Transverse colon (tissue), 4 donors: ENCODE results near the gene SMARCA2. TPM values are rescaled to one million over a fixed set of nuclear protein-coding genes. Genes with fewer than 3 reads are reported as not detected.

ENCODE experiments used
- DNase-seq: peaks from one replicate; pipeline ENCODE4 v3.0.0-alpha.2; 2019
- H3K27ac ChIP-seq, 4 donors: fragments of 200-600 bp; sonication (generic); 2 replicates each; pipeline ENCODE4 v1.5.1; 2016 to 2018; ENCODE audit warnings: inconsistent platforms in 4 of 4
- H3K27me3 ChIP-seq: fragments of 200-600 bp; sonication (generic); 2 replicates; pipeline ENCODE4 v1.5.1; 2017; ENCODE audit warnings: inconsistent platforms
- H3K36me3 ChIP-seq, 4 donors: fragments of 200-600 bp; sonication (generic); 2 replicates each; pipeline ENCODE4 v1.5.1; 2017 to 2019; ENCODE audit warnings: inconsistent platforms in 4 of 4
- H3K4me1 ChIP-seq, 4 donors: fragments of 200-600 bp; sonication (generic); 2 replicates each; pipeline ENCODE4 v1.5.1; 2017 to 2020; ENCODE audit warnings: inconsistent platforms in 4 of 4
- H3K4me3 ChIP-seq, 4 donors: fragments of 200-600 bp; sonication (generic); 1 replicate in 1 of 4; 2 replicates in 3 of 4; pipeline versions ENCODE4 v1.5.1 to v1.6.1; 2017 to 2019; ENCODE audit warnings: inconsistent platforms in 4 of 4
- H3K9me3 ChIP-seq, 2 donors: fragments of 200-600 bp; sonication (generic); 2 replicates each; pipeline ENCODE4 v1.5.1; 2017 to 2019; ENCODE audit warnings: inconsistent platforms in 2 of 2
- CTCF ChIP-seq, 5 experiments: fragments of 200-600 bp in 3 of 5; fragments of 450-650 bp in 2 of 5; sonication (generic) in 3 of 5; IDR thresholded peaks; 1 replicate in 2 of 5; 2 replicates in 3 of 5; pipeline ENCODE4 v1.5.1; 2016 to 2017; ENCODE audit warnings: antibody characterized with exemption in 5 of 5, inconsistent platforms in 3 of 5, mild to moderate bottlenecking in 2 of 5, moderate library complexity in 1 of 5
- EP300 ChIP-seq: sonication (generic); formaldehyde crosslinking; IDR thresholded peaks from one replicate; pipeline ENCODE4 v1.6.1; 2017; ENCODE audit warnings: antibody characterized with exemption, low read depth
- POLR2A ChIP-seq: fragments of 450-650 bp; IDR thresholded peaks from one replicate; pipeline ENCODE4 v1.6.1; 2016; ENCODE audit warnings: antibody characterized with exemption, mild to moderate bottlenecking, moderate library complexity
- POLR2AphosphoS5 ChIP-seq, 3 donors: sonication (generic); formaldehyde crosslinking; IDR thresholded peaks; one replicate each; pipeline ENCODE4 v1.6.1; 2016; ENCODE audit warnings: antibody characterized with exemption in 3 of 3
- WGBS, 2 donors: methylation state at CpG; one replicate each; pipeline ENCODE4 v1.1.5; 2018; ENCODE audit warnings: low coverage in 1 of 2; 5-methylcytosine and 5-hydroxymethylcytosine counted together
- in situ Hi-C, 4 donors: fragments of 200-750 bp; cut with MboI; loops; one replicate each; pipeline versions ENCODE4 v1.15.0 to v1.15.1; 2017; ENCODE audit warnings: low sequenced_read_pairs in 3 of 4, low pct_ligation_motif_present in 1 of 4, low pct_unique_long_range_greater_than_20kb in 1 of 4
- intact Hi-C: fragments of 100-400 bp; cut with DNase I; formaldehyde crosslinking; loops from one replicate; pipeline ENCODE4 v1.15.1; 2023; ENCODE audit warnings: low total_unique reads
- total RNA-seq, 4 donors: library from RNA; depleted of rRNA; stranded (reverse); fragments of >200 nt; gene quantifications; one replicate each; pipeline ENCODE4 v1.1.0, GENCODE V29; 2016

SMARCA2 gene
- total RNA-seq, 4 donors from 2014 or later = 74.8 to 110 (median 92.4) TPM

DNA sequence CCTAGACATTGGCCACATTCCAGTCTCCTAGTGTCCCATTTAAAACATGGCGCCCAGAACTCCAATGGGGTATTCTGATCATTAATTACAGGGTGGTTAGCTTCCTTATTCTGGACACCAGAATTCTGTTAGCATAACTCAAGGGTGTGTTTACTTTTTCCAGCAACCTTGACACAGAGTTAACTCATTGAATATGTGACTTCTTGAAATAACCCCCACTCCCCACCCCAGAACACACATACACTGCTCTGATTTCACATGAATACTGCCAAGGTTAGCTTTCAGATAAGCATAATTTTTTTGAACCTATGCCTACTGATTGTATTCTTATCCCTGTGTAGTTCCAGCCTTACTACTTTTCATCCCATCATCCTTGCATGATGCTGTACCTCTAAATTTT lies 151.1 kb downstream of the SMARCA2 start:
- H3K9me3 ChIP-seq = no peaks in the 10 kb centered on the region
- intact Hi-C loops (no loop called here), in situ Hi-C loops (no loop called here)
- H3K36me3 ChIP-seq = peaks cover 0 to 22% (median 2%) of the 10 kb centered on the region in 4 donors
- H3K4me1 ChIP-seq = no peaks in the 10 kb centered on the region
- no peaks in the 10 kb centered on the region for H3K27me3 ChIP-seq
- H3K27ac ChIP-seq = no peak overlapping the region
- WGBS, 2 donors = 100% methylated on average over 1 of the region's 1 CpG; no CpG with 5 or more reads in 1 of the 2 donors
- TF ChIP-seq POLR2AphosphoS5 (IDR thresholded peaks at IDR 0.05) = no peak
- no peak for DNase-seq
- no peak overlapping the region for H3K4me3 ChIP-seq

DNA sequence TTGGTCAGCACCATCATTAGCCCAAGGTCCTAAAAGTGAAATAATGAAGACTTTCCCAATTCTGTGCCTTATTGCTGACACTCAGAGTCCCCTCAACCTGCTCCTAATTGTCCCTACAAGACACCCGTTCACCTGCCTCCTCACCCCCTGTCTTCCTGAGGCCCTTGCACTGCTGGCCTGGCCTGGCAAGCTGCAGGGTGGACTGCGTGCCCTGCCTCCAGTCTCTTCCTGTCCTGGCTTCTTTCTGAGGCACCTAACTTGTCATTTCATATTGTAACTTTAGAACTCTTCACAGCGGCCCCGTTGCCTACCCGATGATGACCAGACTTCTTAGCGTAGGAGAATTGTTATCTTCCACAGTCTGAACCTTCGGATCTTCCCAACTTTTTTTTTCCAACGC lies 153.9 kb downstream of the SMARCA2 start:
- peaks cover 0 to 12% (median 2%) of the 10 kb centered on the region in 4 donors for H3K36me3 ChIP-seq
- H3K27ac ChIP-seq = no peak overlapping the region
- no peaks in the 10 kb centered on the region for H3K4me1 ChIP-seq
- no peak for DNase-seq
- in situ Hi-C loops = no loop called here
- intact Hi-C loops = no loop called here
- WGBS, 2 donors = 94 to 100% methylated on average over 5 to 8 of the region's 8 CpGs
- TF ChIP-seq CTCF (IDR thresholded peaks at IDR 0.05) = no peak
- no peak for TF ChIP-seq EP300
- TF ChIP-seq POLR2AphosphoS5 (IDR thresholded peaks at IDR 0.05) = no peak
- TF ChIP-seq POLR2A = no peak
- H3K27me3 ChIP-seq = no peaks in the 10 kb centered on the region
- no peak overlapping the region for H3K4me3 ChIP-seq
- H3K9me3 ChIP-seq = no peaks in the 10 kb centered on the region

- H3K27ac ChIP-seq = no peak overlapping the region
- no peak overlapping the region for H3K4me3 ChIP-seq
- TF ChIP-seq POLR2AphosphoS5 (IDR thresholded peaks at IDR 0.05) = no peak
- TF ChIP-seq POLR2A = no peak
- TF ChIP-seq EP300 = no peak
- TF ChIP-seq CTCF (IDR thresholded peaks at IDR 0.05) = no peak
- in situ Hi-C loops (no loop called here), intact Hi-C loops (no loop called here)
- no peaks in the 10 kb centered on the region for H3K9me3 ChIP-seq
- DNase-seq = no peak
- H3K4me1 ChIP-seq = no peaks in the 10 kb centered on the region
- peaks cover 0 to 12% (median 2%) of the 10 kb centered on the region in 4 donors for H3K36me3 ChIP-seq
- 80 to 98% methylated on average over 1 to 6 of the region's 6 CpGs for WGBS, 2 donors
- no peaks in the 10 kb centered on the region for H3K27me3 ChIP-seq
These were observed 155.6 kb downstream of the SMARCA2 start for GRCh38 chr9:2170722-2171121.

DNA sequence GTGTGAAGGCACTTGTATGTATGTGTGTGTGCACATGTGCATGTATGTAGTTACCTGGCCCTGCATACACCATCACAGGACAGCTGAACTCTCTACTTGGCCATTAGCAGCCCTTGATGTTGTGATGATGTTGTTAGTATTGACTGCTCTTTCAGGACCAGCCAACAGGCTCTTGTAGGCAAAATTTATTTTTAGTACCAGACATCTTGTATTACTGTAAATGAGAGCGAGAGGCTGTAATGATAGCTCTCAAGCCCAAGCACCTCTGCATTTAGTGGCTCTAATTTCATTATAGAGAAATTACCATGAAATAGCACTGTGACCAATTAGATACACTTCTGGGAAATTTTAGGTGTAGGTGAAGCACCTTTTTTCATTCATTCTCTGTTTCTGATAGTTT lies 158.0 kb downstream of the SMARCA2 start:
- no peak for DNase-seq
- Histone ChIP-seq H3K27ac (no peak overlapping the region), H3K9me3 (no peaks in the 10 kb centered on the region), H3K36me3 (peaks cover 0 to 12% (median 2%) of the 10 kb centered on the region in 4 donors), H3K4me3 (no peak overlapping the region), H3K4me1 (no peaks in the 10 kb centered on the region), H3K27me3 (no peaks in the 10 kb centered on the region)
- TF ChIP-seq POLR2AphosphoS5 (IDR thresholded peaks at IDR 0.05) (no peak), CTCF (IDR thresholded peaks at IDR 0.05) (no peak), EP300 (no peak), POLR2A (no peak)
- 96 to 100% methylated on average over 1 of the region's 1 CpG for WGBS, 2 donors
- in situ Hi-C loops = no loop called here
- intact Hi-C loops = no loop called here

- no peaks in the 10 kb centered on the region for H3K9me3 ChIP-seq
- WGBS, 2 donors = 96% methylated on average over 6 of the region's 6 CpGs; no CpG with 5 or more reads in 1 of the 2 donors
- TF ChIP-seq EP300 = no peak
- TF ChIP-seq CTCF (IDR thresholded peaks at IDR 0.05) = no peak
- TF ChIP-seq POLR2AphosphoS5 (IDR thresholded peaks at IDR 0.05) = no peak
- TF ChIP-seq POLR2A = no peak
- H3K27ac ChIP-seq = no peak overlapping the region
- peaks cover 0 to 12% (median 2%) of the 10 kb centered on the region in 4 donors for H3K36me3 ChIP-seq
- H3K4me1 ChIP-seq = no peaks in the 10 kb centered on the region
- DNase-seq = no peak
- no peak overlapping the region for H3K4me3 ChIP-seq
- H3K27me3 ChIP-seq = no peaks in the 10 kb centered on the region
- intact Hi-C loops (no loop called here), in situ Hi-C loops (no loop called here)
These were observed 158.7 kb downstream of the SMARCA2 start for GRCh38 chr9:2173861-2174260.
